Endodermal cell (in vitro differentiated cells): Measurements from ENCODE around the gene ARL6IP5. TPM values are rescaled to one million over a fixed set of nuclear protein-coding genes. Genes with fewer than 3 reads are reported as not detected.

ENCODE experiments used
- DNase-seq: peaks from one replicate; pipeline ENCODE4 v3.0.0-alpha.2; 2017
- H3K27ac ChIP-seq: 2 replicates; pipeline ENCODE4 v1.5.1; 2013; ENCODE audit warnings: mild to moderate bottlenecking, low read depth, low read length, moderate library complexity
- H3K27me3 ChIP-seq: 2 replicates; pipeline ENCODE4 v1.6.1; 2013; ENCODE audit warnings: mild to moderate bottlenecking, low read length, moderate library complexity; ENCODE audit not compliant: insufficient read depth, control insufficient read depth, poor library complexity, severe bottlenecking
- H3K36me3 ChIP-seq: 2 replicates; pipeline ENCODE4 v1.7.0; 2013; ENCODE audit warnings: mild to moderate bottlenecking, low read length, moderate library complexity; ENCODE audit not compliant: control insufficient read depth, insufficient read depth
- H3K4me1 ChIP-seq: one replicate; pipeline ENCODE4 v1.7.0; 2013; ENCODE audit warnings: low read length; ENCODE audit not compliant: control insufficient read depth, insufficient read depth
- H3K4me3 ChIP-seq: 2 replicates; pipeline ENCODE4 v1.5.1; 2013; ENCODE audit warnings: mild to moderate bottlenecking, low read length, moderate library complexity
- H3K9ac ChIP-seq: 2 replicates; pipeline ENCODE4 v1.6.1; 2013; ENCODE audit warnings: mild to moderate bottlenecking, low read length, moderate library complexity; ENCODE audit not compliant: poor library complexity, severe bottlenecking; ENCODE audit errors: extremely low read depth
- H3K9me3 ChIP-seq: 2 replicates; pipeline ENCODE4 v1.6.1; 2013; ENCODE audit warnings: mild to moderate bottlenecking, low read length, moderate library complexity; ENCODE audit not compliant: control insufficient read depth
- H3K27ac Mint-ChIP-seq: 2 replicates; pipeline ENCODE4 v1.8.0; 2020; ENCODE audit warnings: mixed read lengths
- H3K27me3 Mint-ChIP-seq: 2 replicates; pipeline ENCODE4 v1.8.0; 2021; ENCODE audit warnings: mild to moderate bottlenecking, mixed read lengths; ENCODE audit not compliant: insufficient read depth
- H3K36me3 Mint-ChIP-seq: 2 replicates; pipeline ENCODE4 v1.8.0; 2020; ENCODE audit warnings: low read depth, mixed read lengths
- H3K4me1 Mint-ChIP-seq: 2 replicates; pipeline ENCODE4 v1.8.0; 2020; ENCODE audit warnings: mixed read lengths
- H3K4me3 Mint-ChIP-seq: 2 replicates; pipeline ENCODE4 v1.8.0; 2020; ENCODE audit warnings: mild to moderate bottlenecking, moderate library complexity, mixed read lengths
- H3K9me3 Mint-ChIP-seq: 2 replicates; pipeline ENCODE4 v1.8.0; 2020; ENCODE audit warnings: mild to moderate bottlenecking, mixed read lengths
- WGBS, 2 experiments: methylation state at CpG; one replicate each; pipeline versions ENCODE4 v1.1.5 to v1.1.7; 2013; ENCODE audit warnings: missing lambda C conversion rate in 2 of 2, mixed read lengths in 1 of 2; ENCODE audit not compliant: insufficient coverage in 1 of 2, insufficient read length in 1 of 2; 5-methylcytosine and 5-hydroxymethylcytosine counted together
- total RNA-seq, 2 donors: library from RNA; stranded (reverse); fragmentation: NEBNext Ultra II Directional in 1 of 2; extraction: Animal tissue kit (Norgen Biotek cat#: 25700) in 1 of 2; gene quantifications; 2 replicates in 1 of 2; 3 replicates in 1 of 2; pipeline ENCODE4 v1.2.1, GENCODE V29; 2021
- TF ChIP-seq, protein P1 (sequence below): fragments of 200-600 bp; sonication (generic); conservative IDR thresholded peaks from 2 replicates; pipeline ENCODE4 v1.5.0; 2021; ENCODE audit warnings: antibody characterized with exemption, mild to moderate bottlenecking

The ARL6IP5 gene
- total RNA-seq, 2 donors from 2014 or later: 20.6 to 28.7 TPM

DNA sequence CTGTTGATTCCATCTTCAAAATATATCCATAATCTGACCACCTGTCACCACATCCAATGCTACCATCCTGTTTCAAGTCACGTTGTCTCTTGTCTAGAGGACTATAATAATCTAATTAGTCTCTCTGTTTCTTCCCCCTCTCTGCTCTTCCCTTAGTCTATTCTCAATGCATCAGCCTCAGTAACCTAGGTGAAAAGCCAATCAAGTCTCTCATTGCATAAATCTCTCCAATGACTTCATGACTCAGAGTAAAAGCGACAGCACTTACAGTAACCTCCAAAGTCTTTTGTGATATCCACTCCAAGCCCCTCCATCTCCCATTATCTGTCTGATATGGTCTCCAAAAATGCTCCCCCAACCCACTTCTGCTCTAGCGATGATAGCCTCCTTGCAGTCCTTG, 11.8 kb upstream of the ARL6IP5 start:
- H3K4me1 ChIP-seq: no peaks in the 10 kb centered on the region

DNA sequence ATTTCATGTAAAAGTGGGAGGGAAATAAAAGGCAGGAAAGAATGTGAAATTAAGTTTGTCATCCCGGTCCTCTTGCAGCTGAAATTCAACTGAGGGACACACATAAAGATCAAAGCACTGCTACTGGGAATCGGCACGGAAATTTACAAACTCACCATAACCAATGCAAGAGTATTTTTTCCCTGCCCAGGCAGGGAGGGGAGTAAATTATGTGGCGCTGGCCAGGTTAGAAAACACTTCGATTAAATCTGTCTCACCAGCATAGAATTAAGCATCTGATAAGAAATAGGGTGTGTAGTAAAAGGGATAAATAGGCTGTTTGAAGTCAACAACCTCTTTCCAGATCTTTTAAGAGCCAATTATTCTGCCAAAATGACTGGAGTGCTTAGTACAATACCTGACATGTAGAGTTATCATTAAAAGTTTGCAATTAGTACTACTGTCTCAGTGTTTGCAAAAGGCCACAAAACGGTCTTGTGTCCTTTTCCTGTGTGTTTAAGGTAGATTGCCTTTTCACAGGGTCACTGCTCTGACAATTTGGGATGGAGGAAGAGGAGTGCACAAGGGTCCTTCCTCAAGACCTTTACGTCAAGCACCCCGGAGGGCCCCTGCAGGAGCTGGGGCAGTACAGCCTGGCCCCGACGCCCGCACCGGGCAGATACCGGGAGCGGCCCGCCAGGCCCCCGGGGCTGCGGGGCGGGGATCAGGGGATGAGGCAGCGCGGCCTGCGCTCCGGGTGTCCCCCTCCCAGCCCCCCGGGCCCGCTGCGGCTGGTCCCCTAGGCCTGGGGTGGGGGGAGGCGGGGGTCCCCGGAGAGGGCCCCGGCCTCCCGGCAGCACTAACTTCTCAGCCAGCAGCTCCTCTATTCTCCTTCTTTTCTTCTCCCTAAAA, 5.2 kb upstream of the ARL6IP5 start:
- 10% methylated on average over 2 to 27 of the region's 29 CpGs for WGBS, 2 experiments
- peak; percentile 68 for DNase-seq
- TF ChIP-seq, protein P1, sequence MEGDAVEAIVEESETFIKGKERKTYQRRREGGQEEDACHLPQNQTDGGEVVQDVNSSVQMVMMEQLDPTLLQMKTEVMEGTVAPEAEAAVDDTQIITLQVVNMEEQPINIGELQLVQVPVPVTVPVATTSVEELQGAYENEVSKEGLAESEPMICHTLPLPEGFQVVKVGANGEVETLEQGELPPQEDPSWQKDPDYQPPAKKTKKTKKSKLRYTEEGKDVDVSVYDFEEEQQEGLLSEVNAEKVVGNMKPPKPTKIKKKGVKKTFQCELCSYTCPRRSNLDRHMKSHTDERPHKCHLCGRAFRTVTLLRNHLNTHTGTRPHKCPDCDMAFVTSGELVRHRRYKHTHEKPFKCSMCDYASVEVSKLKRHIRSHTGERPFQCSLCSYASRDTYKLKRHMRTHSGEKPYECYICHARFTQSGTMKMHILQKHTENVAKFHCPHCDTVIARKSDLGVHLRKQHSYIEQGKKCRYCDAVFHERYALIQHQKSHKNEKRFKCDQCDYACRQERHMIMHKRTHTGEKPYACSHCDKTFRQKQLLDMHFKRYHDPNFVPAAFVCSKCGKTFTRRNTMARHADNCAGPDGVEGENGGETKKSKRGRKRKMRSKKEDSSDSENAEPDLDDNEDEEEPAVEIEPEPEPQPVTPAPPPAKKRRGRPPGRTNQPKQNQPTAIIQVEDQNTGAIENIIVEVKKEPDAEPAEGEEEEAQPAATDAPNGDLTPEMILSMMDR: no peak
- peak overlapping the region; percentile 85 for H3K27ac Mint-ChIP-seq
- Histone ChIP-seq H3K9ac (peak overlapping the region; percentile 75), H3K4me1 (no peaks in the 10 kb centered on the region), H3K9me3 (no peaks in the 10 kb centered on the region), H3K27ac (peak overlapping the region; percentile 3), H3K27me3 (no peaks in the 10 kb centered on the region), H3K36me3 (peaks cover 8% of the 10 kb centered on the region), H3K4me3 (peak overlapping the region; percentile 95)
- H3K9me3 Mint-ChIP-seq: no peaks in the 10 kb centered on the region
- H3K4me3 Mint-ChIP-seq: peak overlapping the region; percentile 79
- peaks cover 28% of the 10 kb centered on the region for H3K4me1 Mint-ChIP-seq
- no peaks in the 10 kb centered on the region for H3K27me3 Mint-ChIP-seq
- H3K36me3 Mint-ChIP-seq: peaks cover 10% of the 10 kb centered on the region

More for the DNA sequence above, 11.8 kb upstream of the ARL6IP5 start:
- DNase-seq: no peak
- Histone ChIP-seq H3K9me3 (no peaks in the 10 kb centered on the region), H3K9ac (no peak overlapping the region), H3K4me3 (no peak overlapping the region), H3K36me3 (peaks cover 49% of the 10 kb centered on the region), H3K27ac (no peak overlapping the region), H3K27me3 (no peaks in the 10 kb centered on the region)
- Mint-ChIP-seq H3K4me3 (no peak overlapping the region), H3K9me3 (no peaks in the 10 kb centered on the region), H3K4me1 (peaks cover 2% of the 10 kb centered on the region), H3K27ac (no peak overlapping the region), H3K36me3 (peaks cover 32% of the 10 kb centered on the region), H3K27me3 (no peaks in the 10 kb centered on the region)
- TF ChIP-seq, protein P1: no peak
- WGBS, 2 experiments: 92 to 95% methylated on average over 2 to 3 of the region's 3 CpGs

DNA sequence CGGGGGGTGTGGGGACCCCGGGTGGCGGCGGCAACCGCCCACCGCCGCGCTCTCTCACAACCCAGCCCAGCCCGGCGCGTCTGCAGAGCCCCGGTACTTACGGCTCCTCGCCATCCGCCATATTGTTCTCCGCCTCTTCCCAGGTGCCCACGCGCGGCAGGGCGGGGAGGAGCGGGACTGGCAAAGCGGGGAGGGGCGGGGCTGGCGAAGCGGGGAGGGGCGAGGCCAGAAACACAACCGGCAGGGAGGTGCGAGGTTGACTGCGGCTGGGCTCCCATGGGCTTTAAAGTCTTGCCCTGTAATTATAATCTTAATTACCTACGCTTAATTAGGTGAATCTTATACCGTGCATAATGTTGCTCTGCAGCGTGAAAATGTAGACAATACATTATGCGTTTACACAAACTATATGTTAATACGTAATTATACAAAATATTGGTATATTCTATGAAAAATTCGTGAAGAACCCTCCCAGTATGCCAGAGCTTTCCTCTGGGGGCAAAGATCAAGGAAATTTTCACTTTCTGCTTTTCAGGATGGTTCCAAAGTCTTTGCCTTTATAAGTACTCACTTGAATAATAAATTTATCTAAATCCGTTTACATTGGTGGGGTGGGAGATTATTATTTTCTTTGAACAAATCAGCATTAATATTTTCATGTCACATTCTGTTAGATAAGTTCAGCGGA, 4.4 kb upstream of the ARL6IP5 start, which contains the start of gene UBA3:
Gene UBA3, minus strand, starts transcription at position 133 of the 688 bp plus-strand sequence. Its CDS starts 12 bp downstream, at position 121.
- Histone ChIP-seq H3K9ac (peak within 1 kb of the TSS; percentile 75), H3K9me3 (no peaks in the 10 kb centered on the region), H3K4me1 (no peaks in the 10 kb centered on the region), H3K4me3 (peak within 1 kb of the TSS; percentile 95), H3K27me3 (no peaks in the 10 kb centered on the region), H3K27ac (peak within 1 kb of the TSS; percentile 3), H3K36me3 (peaks cover 2% of the 10 kb centered on the region)
- Mint-ChIP-seq H3K27me3 (no peaks in the 10 kb centered on the region), H3K4me3 (peak within 1 kb of the TSS; percentile 79), H3K9me3 (no peaks in the 10 kb centered on the region), H3K36me3 (peaks cover 10% of the 10 kb centered on the region), H3K27ac (peak within 1 kb of the TSS; percentile 85), H3K4me1 (peaks cover 30% of the 10 kb centered on the region)
- 1% methylated on average over 32 of the region's 37 CpGs; no CpG with 5 or more reads in 1 of the 2 experiments for WGBS, 2 experiments
- DNase-seq: peak; percentile 98
- TF ChIP-seq, protein P1: no peak
